ENCODE measurements around the gene TUBGCP6.

The TUBGCP6 gene

DNA sequence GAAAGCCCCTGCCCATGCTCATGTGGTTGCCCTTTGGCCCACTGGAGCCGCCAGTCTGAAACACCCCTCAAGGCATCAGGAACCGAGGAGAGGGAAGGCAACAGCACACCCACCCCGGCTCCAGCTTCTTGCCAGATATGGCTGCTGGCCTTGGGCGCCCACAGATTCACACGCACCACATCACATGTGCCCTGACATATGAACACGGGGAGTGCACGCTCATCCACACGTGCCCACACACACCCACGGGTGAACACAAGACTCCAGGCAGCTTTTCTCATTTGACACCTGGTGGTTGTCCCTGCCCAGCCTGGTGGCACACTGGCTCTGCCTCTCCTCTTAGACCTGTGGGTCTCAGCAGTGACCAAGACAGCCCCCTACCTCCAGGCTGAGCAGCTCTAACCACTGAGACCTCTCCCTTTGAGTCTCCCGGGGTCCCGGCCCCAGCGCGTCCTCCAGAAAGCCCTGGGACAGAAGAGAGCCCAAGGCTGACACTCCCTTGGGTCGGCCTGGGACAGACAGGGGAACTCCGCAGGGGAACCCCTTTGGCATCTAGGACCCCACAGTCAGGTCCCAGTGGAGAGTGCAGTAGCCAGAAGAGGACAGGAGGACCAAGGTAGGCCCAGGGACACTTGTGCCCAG, 19.4 kb upstream of the TUBGCP6 start:
- DNase-seq, result no peak

DNA sequence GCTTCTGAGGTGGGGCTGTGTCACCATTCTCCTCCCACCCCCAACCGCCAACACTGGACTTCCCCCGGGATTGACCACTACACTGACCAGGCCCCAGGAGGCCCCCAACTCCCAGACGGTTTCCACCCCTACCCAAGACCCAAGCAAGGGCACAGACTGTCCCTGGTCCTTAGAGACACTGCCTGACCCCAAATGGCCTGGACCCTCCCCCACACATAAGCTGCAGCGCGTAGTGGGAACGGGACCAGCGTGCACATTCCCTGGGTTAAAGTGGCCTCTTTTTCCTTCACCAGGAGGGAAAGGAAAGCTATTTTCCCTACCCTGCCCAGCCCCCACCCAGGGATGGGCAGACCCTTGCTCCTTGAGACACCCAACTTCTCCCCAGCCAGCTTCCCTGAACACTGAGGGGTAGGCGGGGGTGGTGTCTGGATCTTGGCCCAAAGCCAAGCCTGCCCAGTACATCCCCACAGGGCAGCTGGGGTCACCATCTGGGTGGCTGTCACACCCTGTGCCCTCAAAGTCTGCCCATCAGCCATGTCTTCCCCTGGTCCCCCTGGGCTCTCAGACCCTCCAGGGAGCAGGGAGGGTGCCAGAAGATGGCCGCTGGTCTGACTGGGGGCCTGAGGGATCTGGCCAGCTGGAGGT, 18.3 kb upstream of the TUBGCP6 start:
- no peak for DNase-seq

DNA sequence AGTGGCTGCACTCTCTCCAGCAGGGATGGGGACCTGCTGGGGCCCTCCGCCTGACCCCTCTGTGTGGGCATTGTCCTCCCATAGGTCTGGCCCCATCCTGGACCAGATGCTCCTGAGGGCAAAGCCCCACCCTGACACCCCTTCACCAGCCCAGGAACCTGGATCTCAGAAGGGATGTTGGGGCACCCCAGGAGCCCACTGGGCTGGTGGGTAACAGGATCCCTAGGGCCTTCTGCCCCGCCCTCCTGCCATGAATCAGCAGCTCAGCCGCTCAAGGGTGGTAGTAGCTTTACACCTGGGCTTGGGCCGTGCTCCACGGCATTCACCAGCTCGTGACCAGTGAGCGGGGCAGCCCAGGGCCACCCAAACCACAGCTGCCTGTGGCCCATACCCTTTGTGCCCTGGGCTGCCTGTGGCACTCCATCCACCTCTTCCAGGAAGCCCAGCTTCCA, 17.7 kb upstream of the TUBGCP6 start:
- DNase-seq, result no peak

DNA sequence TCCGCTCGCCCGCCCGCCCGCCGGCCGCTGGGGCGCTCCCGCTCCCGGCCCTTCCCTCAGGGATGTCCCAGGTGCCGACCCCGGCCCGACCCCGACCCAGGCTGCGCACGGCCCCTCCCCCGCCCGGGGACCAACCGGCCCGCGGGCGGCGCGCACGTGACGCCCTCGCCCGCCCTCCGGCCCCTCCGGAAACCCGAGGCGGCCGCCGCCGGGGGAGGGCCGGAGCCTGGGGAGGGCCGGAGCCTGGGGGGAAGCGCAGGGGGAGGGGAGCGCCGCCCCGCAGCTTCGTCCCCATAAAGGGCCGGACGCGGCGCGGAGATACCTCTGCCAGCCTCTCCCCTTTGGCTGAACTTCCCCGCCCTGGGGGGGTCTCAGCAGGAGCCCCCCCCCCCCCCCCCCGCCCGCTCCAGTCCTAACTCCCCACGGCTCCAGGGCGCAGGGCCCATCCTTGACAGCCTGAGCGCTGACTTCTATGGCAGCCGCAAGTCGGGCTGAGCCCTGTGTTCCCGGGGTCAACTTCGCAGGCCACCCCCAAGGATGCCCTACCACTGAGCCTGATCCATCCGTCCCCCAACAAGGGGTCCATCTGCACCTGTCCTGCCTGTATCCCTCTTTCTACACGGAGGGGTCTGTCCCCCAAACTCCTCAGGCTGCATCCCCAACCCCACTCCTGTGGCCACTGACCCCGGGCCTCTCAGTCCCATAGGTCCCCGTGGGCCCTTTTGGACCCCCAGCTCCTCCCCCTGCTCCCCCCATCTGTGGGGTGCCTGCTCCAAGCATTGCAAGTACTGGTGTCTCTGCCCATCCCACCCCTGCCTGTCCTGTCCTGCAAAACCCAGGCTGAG, 17.0 kb upstream of the TUBGCP6 start, which contains the start of gene MAPK12:
TSS of gene MAPK12 (minus strand) at position 69 of the 845 bp plus-strand sequence. CDS start 174 bp downstream, outside the sequence.
- no peak for DNase-seq

DNA sequence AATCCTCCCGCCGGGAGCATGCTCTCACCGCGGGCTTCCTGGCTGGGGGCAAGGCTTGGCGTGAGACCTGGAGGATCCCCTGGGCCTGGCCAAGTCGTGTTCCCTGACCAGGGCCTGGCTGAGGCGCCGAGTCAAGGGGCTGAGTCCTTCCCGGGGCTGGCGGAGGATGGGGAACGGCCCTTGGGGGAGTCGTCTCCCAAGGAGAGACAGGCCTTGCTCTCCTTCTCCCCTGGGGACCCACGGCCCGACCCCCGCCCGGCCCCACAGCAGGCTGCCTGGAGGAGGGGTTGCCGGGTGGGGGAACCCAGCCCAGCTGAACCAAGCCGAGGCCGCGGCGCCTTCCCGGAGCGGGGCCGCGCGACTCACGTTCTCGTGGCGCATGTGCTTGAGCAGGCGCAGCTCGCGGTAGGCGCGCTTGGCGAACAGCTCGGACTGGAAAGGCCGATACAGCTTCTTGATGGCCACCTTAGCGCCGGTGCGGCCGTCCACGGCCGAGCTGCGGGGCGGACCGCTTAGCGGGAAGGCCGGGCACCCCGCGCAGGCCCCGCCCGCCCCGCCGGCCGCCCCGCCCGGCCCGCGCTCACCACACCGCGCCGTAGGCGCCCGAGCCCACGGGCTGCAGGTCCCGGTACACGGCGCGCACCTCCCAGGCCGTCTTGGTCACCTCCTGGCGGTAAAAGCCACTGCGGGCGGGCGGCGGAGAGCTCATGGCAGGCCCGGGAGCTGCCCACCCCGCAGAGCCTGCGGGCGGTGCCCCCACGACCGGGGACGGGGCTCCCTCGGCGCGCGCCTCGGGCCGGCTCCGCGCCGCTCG, 16.2 kb upstream of the TUBGCP6 start:
- DNase-seq, result no peak

DNA sequence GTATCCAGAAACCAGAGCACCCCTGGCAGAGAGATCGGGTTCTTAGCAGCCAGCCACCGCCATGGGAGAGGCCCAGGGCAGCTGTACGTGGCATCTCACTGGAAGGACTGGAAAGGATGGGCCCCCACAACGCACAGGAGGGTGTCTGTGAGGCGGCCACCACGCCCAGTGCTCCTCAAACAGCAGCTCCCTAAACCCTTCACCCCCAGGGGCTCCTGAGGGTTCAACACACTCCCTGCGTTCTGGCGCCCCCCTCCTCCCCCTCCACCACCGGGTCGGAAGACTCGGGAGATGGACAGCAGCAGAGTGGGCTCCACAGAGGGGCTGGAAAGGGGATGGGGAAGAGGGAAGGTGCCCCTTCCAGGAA, 15.6 kb upstream of the TUBGCP6 start:
- DNase-seq, result no peak

DNA sequence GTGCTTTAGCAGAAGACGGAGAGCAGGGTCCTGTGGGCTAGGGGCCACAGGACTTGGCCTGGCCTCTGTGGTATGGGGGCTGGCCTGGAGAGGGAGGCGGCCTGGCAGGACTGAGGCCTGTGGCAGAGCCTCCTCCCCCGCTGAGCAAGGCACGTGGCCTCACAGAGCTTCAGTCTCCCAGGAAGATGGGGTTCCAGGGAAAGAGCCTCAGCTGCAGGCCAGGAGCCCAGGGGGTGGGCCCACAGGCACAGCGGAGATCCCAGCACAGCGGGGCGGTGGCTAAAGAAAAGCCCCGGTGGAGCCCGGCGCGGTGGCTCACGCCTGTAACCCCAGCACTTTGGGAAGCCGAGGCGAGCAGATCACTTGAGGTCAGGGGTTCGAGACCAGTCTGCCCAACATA, 14.5 kb upstream of the TUBGCP6 start:
- no peak for DNase-seq

DNA sequence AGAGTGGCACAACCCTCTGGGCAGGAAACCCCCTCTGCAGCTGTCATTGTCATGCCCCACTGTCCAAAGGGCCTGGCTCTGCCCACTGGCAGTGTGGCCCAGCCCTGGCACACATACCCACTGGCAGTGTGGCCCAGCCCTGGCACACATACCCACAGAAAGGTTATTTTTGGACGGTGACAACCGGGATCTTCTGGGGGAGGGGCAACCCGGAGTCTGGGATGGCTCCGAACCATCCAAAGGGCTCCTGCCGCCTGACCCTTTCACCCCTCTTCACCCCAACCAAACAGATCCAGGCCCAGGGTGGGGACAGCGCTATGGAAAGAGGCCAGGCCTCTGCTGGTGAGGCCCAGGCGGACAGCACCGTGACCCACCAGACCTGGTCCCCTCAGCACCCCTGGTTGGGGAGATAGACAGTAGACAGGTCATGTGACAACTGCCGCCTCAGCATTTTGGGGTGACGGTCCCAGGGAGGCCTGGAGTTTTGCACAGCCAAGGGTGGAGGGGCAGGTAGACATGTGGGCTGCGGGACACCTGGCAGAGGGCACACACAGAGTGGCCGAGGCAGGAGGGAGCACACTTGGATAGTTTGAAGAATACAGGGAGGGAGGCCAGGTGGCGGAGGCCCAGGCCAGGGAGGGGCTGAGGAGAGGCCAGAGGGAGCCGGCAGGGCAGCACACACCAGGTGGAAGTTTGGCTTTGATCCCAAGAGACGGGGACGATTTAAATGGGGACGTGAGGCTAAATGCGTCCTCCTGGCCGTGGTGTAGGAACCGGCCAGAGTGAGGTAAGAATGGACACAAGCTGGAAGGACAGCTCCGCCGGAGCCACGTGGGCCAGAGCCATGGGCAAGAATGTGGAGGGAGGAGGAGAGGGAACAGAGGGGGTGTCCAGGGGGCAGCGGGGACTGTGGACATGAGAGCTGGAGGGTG, 13.8 kb upstream of the TUBGCP6 start:
- no peak for DNase-seq

DNA sequence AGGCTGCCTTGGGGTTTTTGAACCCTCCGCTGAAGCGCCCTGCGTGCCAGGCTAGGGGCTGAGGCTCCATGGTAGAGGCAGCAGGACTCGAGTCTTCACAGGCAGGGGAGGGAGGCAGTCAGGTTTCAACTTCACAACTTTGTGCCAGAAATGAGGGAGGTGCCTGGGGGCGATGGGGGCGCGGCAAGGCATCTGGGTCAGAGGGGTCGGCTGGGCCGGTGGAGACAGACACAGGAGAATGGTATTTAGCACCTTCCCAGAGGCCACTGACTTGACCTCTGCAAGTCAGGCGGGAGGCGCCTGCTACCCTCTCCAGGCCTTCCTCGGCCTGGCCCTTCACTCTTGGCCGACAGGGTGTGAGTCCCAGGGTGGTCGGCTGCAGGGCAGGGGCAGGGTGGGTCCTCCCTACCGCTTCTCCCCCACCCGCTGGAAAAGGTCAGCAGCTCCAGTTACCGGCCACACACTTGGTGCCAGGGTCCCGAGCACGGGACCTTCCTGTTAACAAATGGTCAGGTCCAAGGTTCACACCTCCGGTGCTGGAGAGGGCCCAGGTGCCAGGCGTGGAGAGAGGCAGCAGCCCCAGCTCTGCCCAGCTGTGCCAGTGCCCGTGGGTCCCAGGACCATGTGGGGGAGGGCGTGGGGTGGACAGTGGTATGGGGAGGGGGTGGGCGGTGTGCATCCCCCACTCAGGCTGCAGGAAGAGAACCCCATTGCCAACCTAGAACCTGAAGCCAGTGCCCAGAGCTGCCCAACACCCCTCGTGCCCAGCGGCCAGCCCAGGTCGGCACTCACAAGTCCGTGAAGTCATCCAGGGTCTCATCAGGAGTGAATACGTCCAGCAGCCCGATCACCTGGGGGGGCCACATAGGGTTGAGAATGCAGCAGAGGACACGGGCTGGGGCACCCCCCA, 12.9 kb upstream of the TUBGCP6 start:
- DNase-seq, result no peak

DNA sequence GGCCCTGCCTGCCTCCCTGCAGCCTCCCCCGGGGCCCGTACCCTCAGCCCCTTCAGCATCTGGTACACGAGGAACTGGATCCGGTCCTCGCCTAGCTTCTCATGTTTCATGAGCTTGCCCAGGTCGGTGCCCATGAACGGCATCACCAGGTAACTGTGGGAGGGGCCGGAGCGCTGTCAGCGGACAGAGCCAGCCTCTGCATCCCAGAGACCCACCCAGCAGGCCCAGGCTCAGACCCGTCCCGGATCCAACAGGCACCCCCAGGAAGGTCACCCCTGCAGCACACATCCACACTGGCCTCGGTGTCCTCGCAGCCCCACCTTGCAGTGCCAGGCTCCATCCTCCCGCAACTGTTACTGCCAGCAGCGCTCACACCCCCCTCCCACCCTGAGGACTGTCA, 12.2 kb upstream of the TUBGCP6 start:
- DNase-seq, result no peak

DNA sequence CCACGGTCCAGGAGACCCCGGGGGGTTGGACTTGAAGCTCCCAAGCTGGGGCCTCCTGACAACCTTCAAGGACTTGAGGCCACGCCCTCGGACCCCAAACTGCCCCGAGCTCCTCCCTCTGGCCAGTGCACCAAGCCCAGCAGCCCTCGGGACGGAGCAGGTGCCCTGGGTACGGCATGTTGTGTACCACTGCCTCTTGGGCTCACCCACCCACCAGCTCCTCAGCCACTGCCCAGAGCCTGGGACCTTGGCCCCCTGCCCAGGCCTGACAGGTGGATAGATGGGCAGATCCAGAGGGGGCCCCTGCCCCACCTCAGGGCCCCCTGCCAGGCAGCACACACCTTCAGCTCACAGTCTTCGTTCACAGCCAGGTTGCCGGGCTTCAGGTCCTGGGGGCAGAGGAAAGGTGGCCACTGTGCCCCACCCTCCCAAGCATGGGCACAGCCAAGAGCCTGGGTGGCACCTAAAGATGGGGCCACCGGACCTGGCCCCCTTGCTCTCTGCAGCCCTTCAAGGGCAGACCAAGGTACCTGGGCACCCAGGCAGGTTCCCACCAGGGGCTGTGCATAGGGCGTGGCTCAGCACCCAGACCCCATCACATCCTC, 11.5 kb upstream of the TUBGCP6 start:
- no peak for DNase-seq

DNA sequence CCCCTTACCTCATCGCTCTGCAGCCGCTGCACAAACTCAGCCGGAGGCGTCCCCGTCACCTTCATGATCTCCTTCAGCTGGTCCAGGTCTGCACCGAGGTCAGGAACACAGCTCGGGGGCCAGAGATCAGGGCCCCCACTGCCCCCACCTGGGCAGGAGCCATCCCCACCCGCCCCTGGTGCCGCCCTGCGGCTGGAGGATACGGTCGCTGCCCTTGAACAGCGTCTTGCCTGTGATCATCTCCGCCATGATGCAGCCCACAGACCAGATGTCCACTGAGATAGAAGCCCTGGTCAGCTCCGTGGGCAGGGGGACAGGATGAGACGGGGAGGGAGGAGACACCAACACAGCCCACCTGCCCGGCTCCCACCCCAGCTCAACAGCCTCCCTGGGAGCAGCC, 10.8 kb upstream of the TUBGCP6 start:
- DNase-seq, result no peak

DNA sequence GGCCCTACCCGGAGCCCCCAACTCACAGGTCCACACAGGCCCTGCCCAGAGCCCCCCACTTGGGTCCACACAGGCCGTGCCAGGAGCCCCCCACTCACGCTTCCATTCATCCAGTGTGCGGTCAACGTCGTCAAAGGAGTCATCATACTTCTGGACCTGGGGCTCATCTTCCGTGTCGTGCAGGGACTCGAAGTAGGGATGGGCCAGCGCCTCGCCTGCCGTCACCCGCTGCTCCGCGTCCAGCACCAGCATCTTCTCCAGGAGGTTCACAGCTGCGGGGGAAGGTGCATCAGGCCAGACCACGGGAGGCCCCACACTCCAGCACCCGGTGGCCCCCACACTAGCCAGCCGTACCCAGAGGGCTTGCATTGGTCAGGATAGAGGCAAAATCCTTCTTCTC, 10.3 kb upstream of the TUBGCP6 start:
- DNase-seq, result no peak

DNA sequence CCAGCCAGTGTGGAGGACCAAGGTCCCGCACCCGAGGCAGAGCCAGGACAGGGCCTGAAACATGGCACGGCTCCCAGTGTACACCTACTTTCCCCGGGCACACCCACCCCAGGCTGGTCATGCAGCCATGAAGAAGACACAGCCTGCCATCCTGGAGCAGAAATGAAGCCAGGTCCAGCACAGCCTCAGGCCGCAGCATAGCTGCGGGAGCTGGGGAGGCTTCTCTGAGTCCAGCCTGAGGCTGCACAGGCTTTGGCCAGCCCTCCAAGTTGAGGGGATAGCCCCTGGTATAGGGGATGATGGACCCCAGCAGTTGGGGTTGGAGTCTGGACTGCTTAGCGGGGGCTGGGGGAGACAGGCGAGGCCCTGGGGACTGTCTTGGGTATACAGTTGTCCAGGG, 9.1 kb upstream of the TUBGCP6 start:
- DNase-seq, result no peak

DNA sequence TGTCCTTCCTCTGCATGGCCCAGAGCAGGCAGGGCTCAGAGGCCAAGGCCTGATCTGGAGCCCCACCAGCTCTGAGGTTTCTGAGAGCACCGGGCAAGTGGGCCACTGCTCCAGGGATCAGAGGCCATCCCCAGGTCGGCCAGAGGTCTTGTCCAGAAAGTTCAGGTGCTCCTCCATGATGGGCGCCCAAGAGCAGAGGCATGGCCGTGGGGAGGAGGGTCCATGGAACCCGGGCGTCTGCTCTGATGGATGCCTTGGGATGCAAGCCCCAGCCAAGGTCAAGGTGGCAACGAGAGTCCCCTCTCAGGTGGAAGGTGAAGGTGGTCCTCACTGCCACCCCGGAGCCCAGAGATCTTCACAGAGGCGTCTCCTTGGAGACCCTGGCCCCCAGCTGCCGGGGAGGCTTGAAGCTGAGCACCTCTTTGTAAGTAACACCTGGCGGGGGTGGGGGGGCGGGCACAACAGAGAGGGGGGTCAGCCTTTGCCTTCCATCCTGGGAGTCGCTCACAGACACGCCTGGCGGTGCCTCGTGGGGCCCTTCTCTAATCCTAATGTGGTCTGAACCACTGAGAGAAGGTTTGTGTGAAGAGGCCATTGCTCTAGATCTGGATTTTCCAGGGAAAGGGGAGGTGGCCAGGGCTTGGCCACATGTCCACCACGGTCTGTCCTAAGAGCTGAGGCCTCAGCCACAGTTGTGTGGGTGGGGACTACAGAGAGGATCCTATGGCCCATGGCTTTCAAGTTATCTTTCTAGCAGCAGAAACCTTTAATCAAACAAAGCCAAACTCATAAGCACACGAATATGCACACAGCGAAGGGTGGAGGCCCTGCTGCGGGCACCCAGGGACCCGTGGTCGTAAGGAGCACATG, 8.5 kb upstream of the TUBGCP6 start:
- no peak for DNase-seq

DNA sequence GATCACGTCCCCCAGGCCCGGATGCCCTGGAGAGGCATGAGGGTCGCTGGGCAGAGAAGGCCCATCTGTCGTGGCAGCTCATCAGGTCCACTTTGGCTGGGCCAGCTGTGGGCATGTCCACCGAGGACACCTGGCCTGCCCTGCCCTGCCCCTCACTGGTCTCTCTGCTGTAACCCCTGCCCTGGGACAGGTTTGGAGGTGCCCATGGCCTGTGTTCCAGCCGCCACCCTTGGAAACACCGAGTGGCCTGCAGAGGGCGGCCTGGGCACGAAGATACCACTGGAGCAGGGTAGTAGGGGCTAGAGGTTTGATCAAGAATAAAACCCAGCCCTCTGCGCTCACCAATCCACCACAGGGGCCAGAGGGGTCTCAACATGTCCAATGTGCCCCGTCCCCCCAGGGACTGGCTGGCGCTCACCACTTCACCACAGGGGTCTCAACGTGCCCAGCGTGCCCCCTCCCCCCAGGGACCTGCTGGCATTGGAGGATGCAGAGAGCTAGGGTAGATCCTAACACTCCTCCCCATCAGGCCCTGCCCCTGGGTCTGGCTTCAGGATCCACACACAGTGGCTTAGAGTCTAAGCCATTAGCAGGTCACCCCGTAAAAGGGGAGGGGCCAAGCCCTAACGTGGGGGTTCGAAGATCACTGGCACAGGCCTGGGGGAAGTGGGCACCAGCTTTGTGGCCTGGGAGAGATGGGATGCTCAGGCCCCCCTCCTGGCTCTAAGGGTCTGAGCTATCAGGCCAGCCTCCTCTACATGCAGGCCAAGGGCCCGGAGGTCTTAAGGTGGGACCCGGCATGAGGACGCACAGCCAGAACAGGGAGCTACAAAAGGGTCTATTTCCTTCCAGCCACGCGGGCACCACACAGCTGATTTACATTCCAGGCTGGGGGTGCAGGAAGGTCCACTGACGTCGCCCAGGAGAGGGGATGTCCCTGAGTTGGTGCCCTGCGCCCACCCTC, 7.5 kb upstream of the TUBGCP6 start:
- peak; percentile 77 for DNase-seq

DNA sequence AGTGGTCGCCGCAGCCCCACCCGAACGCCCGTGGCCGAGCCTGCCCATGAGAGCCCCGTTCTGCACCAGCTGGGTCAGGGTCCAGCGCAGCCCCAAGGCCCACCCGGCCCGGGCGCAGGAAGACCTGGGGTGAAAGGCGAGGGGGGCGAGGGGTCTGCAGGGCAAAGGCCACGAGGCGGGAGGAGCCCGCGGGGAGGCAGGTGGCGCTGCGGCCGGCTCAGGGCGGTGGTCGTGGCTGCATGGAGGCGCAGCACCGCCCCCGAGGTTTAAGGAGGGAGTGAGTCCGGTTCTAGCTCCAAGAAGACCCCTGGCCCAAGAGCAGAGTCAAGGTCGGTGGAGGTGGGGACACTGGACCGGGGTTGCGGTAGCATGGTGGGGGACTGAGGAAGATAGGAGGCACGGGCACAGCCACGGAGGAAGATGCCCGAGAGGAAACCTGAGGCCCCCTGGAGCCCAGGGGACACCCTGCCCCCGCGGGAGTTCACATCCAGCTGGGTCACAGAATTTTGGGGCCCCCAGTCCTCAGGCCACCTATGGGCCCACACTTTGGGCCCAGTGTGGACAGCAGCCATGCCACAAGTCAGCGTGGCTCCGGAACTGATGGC, 6.8 kb upstream of the TUBGCP6 start:
- DNase-seq, result no peak
